K562 (cell line): ENCODE results near the gene COL4A4. TPM values are rescaled to one million over a fixed set of nuclear protein-coding genes. Genes with fewer than 3 reads are reported as not detected.

ENCODE experiments used
- CBX5 ChIP-seq: IDR thresholded peaks from 2 replicates; pipeline ENCODE4 v1.6.1; 2014; ENCODE audit warnings: low read depth, borderline replicate concordance
- MAFK ChIP-seq: IDR thresholded peaks from 2 replicates; pipeline ENCODE4 v1.6.1; 2011; ENCODE audit warnings: low read length, improper control_type of control experiment
- PCBP1 ChIP-seq: fragments of 200-400 bp; formaldehyde crosslinking; IDR thresholded peaks from 2 replicates; pipeline ENCODE4 v1.6.1; 2018; ENCODE audit warnings: mild to moderate bottlenecking, low read depth, low read length; ENCODE audit not compliant: poor library complexity, severe bottlenecking
- PTRF ChIP-seq: fragments of 450-650 bp; IDR thresholded peaks from 2 replicates; pipeline ENCODE4 v1.6.1; 2016; ENCODE audit warnings: mild to moderate bottlenecking, missing genetic modification characterization, missing compliant biosample characterization
- RBM14 ChIP-seq: fragments of 200-400 bp; formaldehyde crosslinking; IDR thresholded peaks from 2 replicates; pipeline ENCODE4 v1.6.1; 2018; ENCODE audit warnings: low read depth, mild to moderate bottlenecking, low read length, moderate library complexity, borderline replicate concordance; ENCODE audit not compliant: insufficient read depth
- SMARCA4 ChIP-seq: fragments of 450-650 bp; IDR thresholded peaks from 2 replicates; pipeline ENCODE4 v1.6.1; 2016
- SMARCC2 ChIP-seq: fragments of 450-650 bp; IDR thresholded peaks from 2 replicates; pipeline ENCODE4 v1.6.1; 2017; ENCODE audit warnings: antibody characterized with exemption, moderate library complexity, mild to moderate bottlenecking, low read depth
- SUPT5H ChIP-seq: fragments of 450-650 bp; IDR thresholded peaks from 2 replicates; pipeline ENCODE4 v1.6.1; 2016
- ZNF212 ChIP-seq: fragments of 450-650 bp; formaldehyde crosslinking; IDR thresholded peaks from 2 replicates; pipeline ENCODE4 v1.4.0; 2020; ENCODE audit warnings: mild to moderate bottlenecking
- polyA plus RNA-seq, 8 experiments: library from polyadenylated mRNA; depleted of rRNA in 4 of 8; stranded (reverse) in 5 of 8; unstranded in 3 of 8; fragments of >200 nt; fragmentation: Nextera tagmentation in 2 of 8; fragmentation: Illumina TruSeq in 1 of 8; extraction: Ambion mirVana in 2 of 8; extraction: Trizol in 1 of 8; gene quantifications; 2 replicates each; pipeline versions ENCODE4 v1.2.1 to v1.2.3, GENCODE V29; 2011 to 2014; ENCODE audit warnings: inconsistent platforms in 1 of 8, missing spikeins in 1 of 8
- total RNA-seq, 7 experiments: library from RNA; depleted of rRNA in 6 of 7; stranded (reverse); fragments of >200 nt in 6 of 7; fragmentation: Illumina TruSeq in 2 of 7; extraction: Trizol in 2 of 7; gene quantifications; 2 replicates each; pipeline versions ENCODE4 v1.2.1 to v1.2.3, GENCODE V29; 2011 to 2021; ENCODE audit warnings: low replicate concordance in 1 of 7
- TF ChIP-seq, protein P1 (sequence below), 2 experiments: fragments of 450-650 bp; formaldehyde crosslinking in 1 of 2; IDR thresholded peaks; 2 replicates each; pipeline versions ENCODE4 v1.4.0 to v1.6.1; 2014 to 2020; ENCODE audit warnings: mild to moderate bottlenecking in 2 of 2, borderline replicate concordance in 1 of 2, low read depth in 1 of 2
- TF ChIP-seq, protein P2 (sequence below): fragments of 450-650 bp; IDR thresholded peaks from 2 replicates; pipeline ENCODE4 v1.6.1; 2014; ENCODE audit warnings: low read depth, mild to moderate bottlenecking, moderate library complexity, borderline replicate concordance
- TF ChIP-seq, protein P3 (sequence below): fragments of 200-800 bp; sonication (Bioruptor generic); IDR thresholded peaks from 2 replicates; pipeline ENCODE4 v1.6.1; 2016; ENCODE audit warnings: missing genetic modification characterization, missing compliant biosample characterization
- TF ChIP-seq, protein P4 (sequence below): sonication (generic); formaldehyde crosslinking; IDR thresholded peaks from 2 replicates; pipeline ENCODE4 v1.8.0; 2022; ENCODE audit warnings: mild to moderate bottlenecking, missing genetic modification reagents

COL4A4 gene
- total and polyA plus RNA-seq, 9 of the 15 experiments (the other 6 are each of a cell fraction or from before 2014, with no cell fraction given) = under 0.01 to 0.01 TPM; not detected in 7

DNA sequence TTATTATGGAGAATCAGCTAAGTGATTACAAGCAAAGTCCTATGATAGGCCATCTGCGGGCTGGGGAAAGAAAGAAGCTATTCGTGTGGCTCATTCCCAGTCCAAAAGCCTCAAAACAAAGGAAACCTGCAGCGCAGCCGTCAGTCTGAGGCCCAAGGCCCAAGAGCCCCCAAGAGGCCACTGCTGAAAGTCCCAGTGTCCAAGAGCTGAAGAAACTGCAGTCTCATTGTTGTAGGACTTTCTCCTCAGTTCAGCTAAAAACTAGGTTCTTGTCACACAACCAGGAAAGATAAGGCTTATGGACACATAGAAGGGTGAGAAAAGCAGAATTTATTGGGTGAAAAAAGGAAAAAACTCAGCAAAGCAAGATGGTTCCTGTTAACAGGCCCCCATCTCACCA lies 185.0 kb downstream of the COL4A4 start (continued):
- TF ChIP-seq, protein P1, sequence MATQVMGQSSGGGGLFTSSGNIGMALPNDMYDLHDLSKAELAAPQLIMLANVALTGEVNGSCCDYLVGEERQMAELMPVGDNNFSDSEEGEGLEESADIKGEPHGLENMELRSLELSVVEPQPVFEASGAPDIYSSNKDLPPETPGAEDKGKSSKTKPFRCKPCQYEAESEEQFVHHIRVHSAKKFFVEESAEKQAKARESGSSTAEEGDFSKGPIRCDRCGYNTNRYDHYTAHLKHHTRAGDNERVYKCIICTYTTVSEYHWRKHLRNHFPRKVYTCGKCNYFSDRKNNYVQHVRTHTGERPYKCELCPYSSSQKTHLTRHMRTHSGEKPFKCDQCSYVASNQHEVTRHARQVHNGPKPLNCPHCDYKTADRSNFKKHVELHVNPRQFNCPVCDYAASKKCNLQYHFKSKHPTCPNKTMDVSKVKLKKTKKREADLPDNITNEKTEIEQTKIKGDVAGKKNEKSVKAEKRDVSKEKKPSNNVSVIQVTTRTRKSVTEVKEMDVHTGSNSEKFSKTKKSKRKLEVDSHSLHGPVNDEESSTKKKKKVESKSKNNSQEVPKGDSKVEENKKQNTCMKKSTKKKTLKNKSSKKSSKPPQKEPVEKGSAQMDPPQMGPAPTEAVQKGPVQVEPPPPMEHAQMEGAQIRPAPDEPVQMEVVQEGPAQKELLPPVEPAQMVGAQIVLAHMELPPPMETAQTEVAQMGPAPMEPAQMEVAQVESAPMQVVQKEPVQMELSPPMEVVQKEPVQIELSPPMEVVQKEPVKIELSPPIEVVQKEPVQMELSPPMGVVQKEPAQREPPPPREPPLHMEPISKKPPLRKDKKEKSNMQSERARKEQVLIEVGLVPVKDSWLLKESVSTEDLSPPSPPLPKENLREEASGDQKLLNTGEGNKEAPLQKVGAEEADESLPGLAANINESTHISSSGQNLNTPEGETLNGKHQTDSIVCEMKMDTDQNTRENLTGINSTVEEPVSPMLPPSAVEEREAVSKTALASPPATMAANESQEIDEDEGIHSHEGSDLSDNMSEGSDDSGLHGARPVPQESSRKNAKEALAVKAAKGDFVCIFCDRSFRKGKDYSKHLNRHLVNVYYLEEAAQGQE (IDR thresholded peaks at IDR 0.05; ENCODE audit: borderline replicate concordance) = peak; percentile 26; the same call in 1 of the 2 replicates
- TF ChIP-seq, protein P1 (CRISPR knock-in tag; IDR thresholded peaks at IDR 0.05; ENCODE audit: low read depth) = no peak
- TF ChIP-seq, protein P2, sequence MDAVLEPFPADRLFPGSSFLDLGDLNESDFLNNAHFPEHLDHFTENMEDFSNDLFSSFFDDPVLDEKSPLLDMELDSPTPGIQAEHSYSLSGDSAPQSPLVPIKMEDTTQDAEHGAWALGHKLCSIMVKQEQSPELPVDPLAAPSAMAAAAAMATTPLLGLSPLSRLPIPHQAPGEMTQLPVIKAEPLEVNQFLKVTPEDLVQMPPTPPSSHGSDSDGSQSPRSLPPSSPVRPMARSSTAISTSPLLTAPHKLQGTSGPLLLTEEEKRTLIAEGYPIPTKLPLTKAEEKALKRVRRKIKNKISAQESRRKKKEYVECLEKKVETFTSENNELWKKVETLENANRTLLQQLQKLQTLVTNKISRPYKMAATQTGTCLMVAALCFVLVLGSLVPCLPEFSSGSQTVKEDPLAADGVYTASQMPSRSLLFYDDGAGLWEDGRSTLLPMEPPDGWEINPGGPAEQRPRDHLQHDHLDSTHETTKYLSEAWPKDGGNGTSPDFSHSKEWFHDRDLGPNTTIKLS = no peak
- no peak for TF ChIP-seq CBX5
- TF ChIP-seq SMARCC2 = no peak
- TF ChIP-seq PTRF (tag) = no peak
- TF ChIP-seq ZNF212 (CRISPR knock-in tag) = no peak
- TF ChIP-seq PCBP1 = no peak
- peak; percentile 44; the same call in 1 of the 2 replicates for TF ChIP-seq SMARCA4
- TF ChIP-seq, protein P3, sequence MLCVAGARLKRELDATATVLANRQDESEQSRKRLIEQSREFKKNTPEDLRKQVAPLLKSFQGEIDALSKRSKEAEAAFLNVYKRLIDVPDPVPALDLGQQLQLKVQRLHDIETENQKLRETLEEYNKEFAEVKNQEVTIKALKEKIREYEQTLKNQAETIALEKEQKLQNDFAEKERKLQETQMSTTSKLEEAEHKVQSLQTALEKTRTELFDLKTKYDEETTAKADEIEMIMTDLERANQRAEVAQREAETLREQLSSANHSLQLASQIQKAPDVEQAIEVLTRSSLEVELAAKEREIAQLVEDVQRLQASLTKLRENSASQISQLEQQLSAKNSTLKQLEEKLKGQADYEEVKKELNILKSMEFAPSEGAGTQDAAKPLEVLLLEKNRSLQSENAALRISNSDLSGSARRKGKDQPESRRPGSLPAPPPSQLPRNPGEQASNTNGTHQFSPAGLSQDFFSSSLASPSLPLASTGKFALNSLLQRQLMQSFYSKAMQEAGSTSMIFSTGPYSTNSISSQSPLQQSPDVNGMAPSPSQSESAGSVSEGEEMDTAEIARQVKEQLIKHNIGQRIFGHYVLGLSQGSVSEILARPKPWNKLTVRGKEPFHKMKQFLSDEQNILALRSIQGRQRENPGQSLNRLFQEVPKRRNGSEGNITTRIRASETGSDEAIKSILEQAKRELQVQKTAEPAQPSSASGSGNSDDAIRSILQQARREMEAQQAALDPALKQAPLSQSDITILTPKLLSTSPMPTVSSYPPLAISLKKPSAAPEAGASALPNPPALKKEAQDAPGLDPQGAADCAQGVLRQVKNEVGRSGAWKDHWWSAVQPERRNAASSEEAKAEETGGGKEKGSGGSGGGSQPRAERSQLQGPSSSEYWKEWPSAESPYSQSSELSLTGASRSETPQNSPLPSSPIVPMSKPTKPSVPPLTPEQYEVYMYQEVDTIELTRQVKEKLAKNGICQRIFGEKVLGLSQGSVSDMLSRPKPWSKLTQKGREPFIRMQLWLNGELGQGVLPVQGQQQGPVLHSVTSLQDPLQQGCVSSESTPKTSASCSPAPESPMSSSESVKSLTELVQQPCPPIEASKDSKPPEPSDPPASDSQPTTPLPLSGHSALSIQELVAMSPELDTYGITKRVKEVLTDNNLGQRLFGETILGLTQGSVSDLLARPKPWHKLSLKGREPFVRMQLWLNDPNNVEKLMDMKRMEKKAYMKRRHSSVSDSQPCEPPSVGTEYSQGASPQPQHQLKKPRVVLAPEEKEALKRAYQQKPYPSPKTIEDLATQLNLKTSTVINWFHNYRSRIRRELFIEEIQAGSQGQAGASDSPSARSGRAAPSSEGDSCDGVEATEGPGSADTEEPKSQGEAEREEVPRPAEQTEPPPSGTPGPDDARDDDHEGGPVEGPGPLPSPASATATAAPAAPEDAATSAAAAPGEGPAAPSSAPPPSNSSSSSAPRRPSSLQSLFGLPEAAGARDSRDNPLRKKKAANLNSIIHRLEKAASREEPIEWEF (CRISPR knock-in tag) = no peak
- no peak for TF ChIP-seq RBM14
- TF ChIP-seq, protein P4, sequence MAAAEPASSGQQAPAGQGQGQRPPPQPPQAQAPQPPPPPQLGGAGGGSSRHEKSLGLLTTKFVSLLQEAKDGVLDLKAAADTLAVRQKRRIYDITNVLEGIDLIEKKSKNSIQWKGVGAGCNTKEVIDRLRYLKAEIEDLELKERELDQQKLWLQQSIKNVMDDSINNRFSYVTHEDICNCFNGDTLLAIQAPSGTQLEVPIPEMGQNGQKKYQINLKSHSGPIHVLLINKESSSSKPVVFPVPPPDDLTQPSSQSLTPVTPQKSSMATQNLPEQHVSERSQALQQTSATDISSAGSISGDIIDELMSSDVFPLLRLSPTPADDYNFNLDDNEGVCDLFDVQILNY (CRISPR knock-in tag) = no peak
- TF ChIP-seq SUPT5H = no peak
- peak; percentile 73 for TF ChIP-seq MAFK
